Activated B cell treated with CpG ODN at 0.5 μM for 24 hours (primary cell): ENCODE measurements around the gene POLN. TPM values are rescaled to one million over a fixed set of nuclear protein-coding genes. Genes with fewer than 3 reads are reported as not detected.

ENCODE experiments used
- ATAC-seq: fragments of 200-7000 bp; cut with Tn5 transposase; one replicate; pipeline ENCODE4 v1.10.0; 2021; ENCODE audit warnings: low read depth, mild to moderate bottlenecking, moderate library complexity
- CTCF ChIA-PET: fragments of 350-600 bp; sonication (Branson Sonifier 250); formaldehyde crosslinking; loops from one replicate; lab custom pipeline; 2021; ENCODE audit warnings: antibody characterized with exemption; lab: Charles Lee
- POLR2A ChIA-PET: fragments of 350-600 bp; sonication (Branson Sonifier 250); formaldehyde crosslinking; loops from one replicate; lab custom pipeline; 2021; ENCODE audit warnings: antibody characterized with exemption; lab: Charles Lee
- DNase-seq: peaks from one replicate; pipeline ENCODE4 v3.0.0; 2022
- H3K27ac Mint-ChIP-seq: one replicate; pipeline ENCODE4 v1.8.0; 2020; ENCODE audit warnings: mixed read lengths
- H3K27me3 Mint-ChIP-seq: one replicate; pipeline ENCODE4 v1.8.0; 2021; ENCODE audit warnings: mixed read lengths
- H3K36me3 Mint-ChIP-seq: one replicate; pipeline ENCODE4 v1.8.0; 2021; ENCODE audit warnings: low read depth, mixed read lengths
- H3K4me1 Mint-ChIP-seq: one replicate; pipeline ENCODE4 v1.8.0; 2021; ENCODE audit warnings: mixed read lengths
- H3K4me3 Mint-ChIP-seq: one replicate; pipeline ENCODE4 v1.8.0; 2020; ENCODE audit warnings: mild to moderate bottlenecking, mixed read lengths
- H3K9me3 Mint-ChIP-seq: one replicate; pipeline ENCODE4 v1.8.0; 2020; ENCODE audit warnings: mixed read lengths
- CTCF ChIP-seq: fragments of 200-600 bp; IDR thresholded peaks from one replicate; pipeline ENCODE4 v1.8.0; 2022; ENCODE audit warnings: antibody characterized with exemption, mild to moderate bottlenecking
- intact Hi-C: fragments of 100-400 bp; cut with micrococcal nuclease; formaldehyde crosslinking; loops from one replicate; pipeline ENCODE4 v1.15.1; 2024
- total RNA-seq: library from RNA; stranded (reverse); gene quantifications from 2 replicates; pipeline ENCODE4 v1.2.3, GENCODE V29; 2022

Gene POLN
- total RNA-seq, 1 donor from 2014 or later = 1.4 TPM

GRCh38 chr4:2269618-2270163, 27.8 kb upstream of the POLN start:
- H3K36me3 Mint-ChIP-seq = no peaks in the 10 kb centered on the region
- H3K27me3 Mint-ChIP-seq = no peaks in the 10 kb centered on the region
- no peaks in the 10 kb centered on the region for H3K9me3 Mint-ChIP-seq
- H3K27ac Mint-ChIP-seq = no peak overlapping the region
- no peak overlapping the region for H3K4me3 Mint-ChIP-seq
- CTCF ChIA-PET = no interaction called here
- ATAC-seq = no peak
- no peaks in the 10 kb centered on the region for H3K4me1 Mint-ChIP-seq
- no peak for DNase-seq
- intact Hi-C loops = no loop called here
- POLR2A ChIA-PET = no interaction called here
- TF ChIP-seq CTCF = no peak

GRCh38 chr4:2269206-2269531, 27.2 kb upstream of the POLN start:
- Mint-ChIP-seq H3K9me3 (no peaks in the 10 kb centered on the region), H3K36me3 (no peaks in the 10 kb centered on the region), H3K4me3 (no peak overlapping the region), H3K4me1 (no peaks in the 10 kb centered on the region), H3K27me3 (no peaks in the 10 kb centered on the region), H3K27ac (no peak overlapping the region)
- DNase-seq = no peak
- TF ChIP-seq CTCF = no peak
- ChIA-PET POLR2A (no interaction called here), CTCF (no interaction called here)
- intact Hi-C loops = no loop called here
- no peak for ATAC-seq

- no peak for TF ChIP-seq CTCF
- no peaks in the 10 kb centered on the region for H3K9me3 Mint-ChIP-seq
- ChIA-PET POLR2A (interaction anchor here (1.1 kb wide), 1 partner anchor 31 kb away, joined by 3 read pairs; no protein-coding TSS in a partner anchor), CTCF (no interaction called here)
- no peak for DNase-seq
- intact Hi-C loops = no loop called here
- no peak overlapping the region for H3K27ac Mint-ChIP-seq
- H3K36me3 Mint-ChIP-seq = no peaks in the 10 kb centered on the region
- H3K27me3 Mint-ChIP-seq = no peaks in the 10 kb centered on the region
- no peak overlapping the region for H3K4me3 Mint-ChIP-seq
- no peak for ATAC-seq
- H3K4me1 Mint-ChIP-seq = peaks cover 2% of the 10 kb centered on the region
These were observed 26.7 kb upstream of the POLN start for GRCh38 chr4:2268357-2269205.

- TF ChIP-seq CTCF = no peak
- Mint-ChIP-seq H3K9me3 (no peaks in the 10 kb centered on the region), H3K4me3 (no peak overlapping the region)
These were observed 25.9 kb upstream of the POLN start for GRCh38 chr4:2267841-2268240.

GRCh38 chr4:2267320-2267811, 25.4 kb upstream of the POLN start:
- ChIA-PET POLR2A (interaction anchor here (1.1 kb wide), 1 partner anchor 30 kb away, joined by 3 read pairs; no protein-coding TSS in a partner anchor), CTCF (no interaction called here)
- H3K4me3 Mint-ChIP-seq = no peak overlapping the region
- H3K27ac Mint-ChIP-seq = no peak overlapping the region
- no peak for DNase-seq
- H3K4me1 Mint-ChIP-seq = peaks cover 7% of the 10 kb centered on the region
- no peak for TF ChIP-seq CTCF
- no peaks in the 10 kb centered on the region for H3K9me3 Mint-ChIP-seq
- intact Hi-C loops = no loop called here
- ATAC-seq = no peak
- no peaks in the 10 kb centered on the region for H3K36me3 Mint-ChIP-seq
- H3K27me3 Mint-ChIP-seq = no peaks in the 10 kb centered on the region

More at GRCh38 chr4:2267841-2268240, 25.9 kb upstream of the POLN start:
- Mint-ChIP-seq H3K27ac (no peak overlapping the region), H3K4me1 (peaks cover 7% of the 10 kb centered on the region), H3K27me3 (no peaks in the 10 kb centered on the region), H3K36me3 (no peaks in the 10 kb centered on the region)
- ATAC-seq = no peak
- ChIA-PET POLR2A (interaction anchor here (1.1 kb wide), 1 partner anchor 30 kb away, joined by 3 read pairs; no protein-coding TSS in a partner anchor), CTCF (no interaction called here)
- intact Hi-C loops = no loop called here
- DNase-seq = no peak
